Peyer's patch (tissue), 4 donors: Measurements from ENCODE around the gene DDX49. TPM values are rescaled to one million over a fixed set of nuclear protein-coding genes. Genes with fewer than 3 reads are reported as not detected.

Experiments
- DNase-seq, 3 donors: peaks; one replicate each; pipeline ENCODE4 v3.0.0-alpha.2; 2017 to 2019
- H3K27ac ChIP-seq, 4 donors: fragments of 200-600 bp; sonication (generic); one replicate each; pipeline ENCODE4 v1.5.1; 2016 to 2019
- H3K27me3 ChIP-seq, 2 donors: fragments of 200-600 bp; sonication (generic); one replicate each; pipeline ENCODE4 v1.5.1; 2019
- H3K36me3 ChIP-seq, 3 donors: fragments of 200-600 bp; sonication (generic); one replicate each; pipeline ENCODE4 v1.5.1; 2016 to 2019
- H3K4me1 ChIP-seq, 4 donors: fragments of 200-600 bp; sonication (generic); one replicate each; pipeline ENCODE4 v1.5.1; 2016 to 2019
- H3K4me3 ChIP-seq, 4 donors: fragments of 200-600 bp; sonication (generic); 1 replicate in 3 of 4; 2 replicates in 1 of 4; pipeline ENCODE4 v1.5.1; 2016 to 2019; ENCODE audit warnings: mild to moderate bottlenecking in 1 of 4
- H3K9me3 ChIP-seq, 4 donors: fragments of 200-600 bp; sonication (generic); one replicate each; pipeline ENCODE4 v1.5.1; 2016 to 2019; ENCODE audit warnings: mild to moderate bottlenecking in 1 of 4
- POLR2A ChIP-seq, 2 donors: fragments of 450-650 bp; IDR thresholded peaks; one replicate each; pipeline ENCODE4 v1.5.1; 2017; ENCODE audit warnings: antibody characterized with exemption in 2 of 2, mild to moderate bottlenecking in 2 of 2, moderate library complexity in 2 of 2
- total RNA-seq, 4 donors: library from RNA; depleted of rRNA; stranded (reverse); fragments of >200 nt; gene quantifications; one replicate each; pipeline ENCODE4 v1.1.0, GENCODE V29; 2016
- TF ChIP-seq, protein P1 (sequence below), 6 experiments: fragments of 450-650 bp in 4 of 6; fragments of 200-600 bp in 2 of 6; sonication (generic) in 1 of 6; IDR thresholded peaks; one replicate each; pipeline ENCODE4 v1.5.1; 2017 to 2019; ENCODE audit warnings: antibody characterized with exemption in 6 of 6, mild to moderate bottlenecking in 3 of 6, moderate library complexity in 1 of 6

Gene DDX49, protein sequence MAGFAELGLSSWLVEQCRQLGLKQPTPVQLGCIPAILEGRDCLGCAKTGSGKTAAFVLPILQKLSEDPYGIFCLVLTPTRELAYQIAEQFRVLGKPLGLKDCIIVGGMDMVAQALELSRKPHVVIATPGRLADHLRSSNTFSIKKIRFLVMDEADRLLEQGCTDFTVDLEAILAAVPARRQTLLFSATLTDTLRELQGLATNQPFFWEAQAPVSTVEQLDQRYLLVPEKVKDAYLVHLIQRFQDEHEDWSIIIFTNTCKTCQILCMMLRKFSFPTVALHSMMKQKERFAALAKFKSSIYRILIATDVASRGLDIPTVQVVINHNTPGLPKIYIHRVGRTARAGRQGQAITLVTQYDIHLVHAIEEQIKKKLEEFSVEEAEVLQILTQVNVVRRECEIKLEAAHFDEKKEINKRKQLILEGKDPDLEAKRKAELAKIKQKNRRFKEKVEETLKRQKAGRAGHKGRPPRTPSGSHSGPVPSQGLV
- 10 to 100 TPM; 37.0 to 76.9 (median 47.1) TPM for total RNA-seq

DNA sequence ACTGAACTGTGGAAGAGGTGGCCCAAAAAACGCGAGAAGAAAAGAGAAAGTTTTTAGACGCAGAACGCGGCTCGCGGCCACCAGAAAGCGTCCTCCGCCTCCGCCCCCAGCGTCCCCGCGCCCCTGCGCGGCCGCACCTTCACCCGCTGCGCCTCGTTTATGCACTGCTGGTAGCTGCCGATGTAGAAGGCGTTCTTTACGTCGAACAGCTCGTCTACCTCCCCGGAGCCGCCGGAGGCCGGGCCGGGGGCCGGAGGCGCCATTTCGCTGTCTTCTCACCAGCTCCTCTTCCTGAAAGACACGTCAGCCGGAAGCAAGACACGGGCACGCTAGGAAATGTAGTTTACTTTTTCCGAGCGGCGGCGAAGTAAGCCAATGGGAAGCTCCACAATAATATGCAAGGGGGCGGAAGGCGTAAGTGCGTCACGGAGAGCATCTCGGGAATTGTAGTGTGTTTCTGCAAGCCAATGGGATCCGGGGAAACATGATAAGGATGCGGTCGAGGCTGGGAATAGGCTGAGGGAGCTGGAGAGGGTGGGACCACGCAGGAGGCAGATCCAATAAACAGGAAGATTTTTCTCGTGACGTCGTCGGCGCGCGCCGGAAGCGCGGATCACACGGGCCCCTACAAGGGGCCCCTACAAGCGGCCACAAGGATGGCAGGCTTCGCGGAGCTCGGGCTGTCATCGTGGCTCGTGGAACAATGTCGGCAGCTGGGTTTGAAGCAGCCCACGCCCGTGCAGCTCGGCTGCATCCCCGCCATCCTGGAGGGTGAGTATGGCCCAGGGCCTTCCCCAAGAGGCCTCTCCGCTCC is at the start of gene DDX49, which contains the start of gene COPE:
Gene DDX49, plus strand, starts transcription at position 630 of the 814 bp plus-strand sequence. Its CDS starts 27 bp downstream, at position 657.
Gene COPE, minus strand, starts transcription at position 302 of the 814 bp plus-strand sequence. Its CDS starts 39 bp downstream, at position 263.
- Histone ChIP-seq H3K36me3 (peaks cover 0 to 40% (median 0%) of the 10 kb centered on the region in 3 donors), H3K4me1 (peaks cover 0 to 34% (median 16%) of the 10 kb centered on the region in 4 donors)

DNA sequence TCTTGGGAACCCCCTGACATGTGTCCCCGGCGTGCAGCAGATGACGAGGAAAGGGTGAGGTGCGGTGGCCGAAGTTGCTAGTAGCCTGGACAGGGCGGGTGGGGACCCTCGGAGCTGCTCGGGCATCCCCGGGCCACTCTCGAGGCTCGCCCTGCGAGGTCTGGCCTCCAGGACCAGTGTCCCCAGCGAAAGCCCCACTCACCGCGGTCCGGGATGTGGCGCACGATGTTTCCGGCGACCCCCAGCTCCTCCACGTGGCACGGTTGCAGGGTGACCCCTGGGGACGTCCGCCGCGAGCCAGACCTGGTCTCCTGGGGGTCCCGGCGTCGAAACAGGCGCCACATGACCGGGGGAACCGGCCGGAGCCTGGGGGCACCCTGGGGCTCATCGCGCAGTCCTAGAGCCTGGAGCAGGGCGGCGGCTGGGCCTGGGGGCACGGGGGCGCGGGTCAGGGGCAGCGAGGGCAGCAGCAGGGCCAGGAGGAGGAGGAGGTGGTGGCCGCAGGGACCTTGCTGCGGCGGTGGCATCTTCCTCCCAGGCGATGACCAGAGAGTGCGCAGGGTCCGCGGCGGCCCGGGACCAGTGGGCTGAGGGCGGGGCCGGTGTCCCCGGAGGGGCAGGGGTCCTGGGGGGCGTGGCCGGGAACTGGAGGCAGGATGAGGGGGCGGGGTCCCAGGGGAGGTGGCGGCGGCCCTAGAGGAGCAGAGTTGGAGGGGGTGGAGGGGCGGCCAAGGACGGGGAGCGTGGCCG is 49.6 kb upstream of the DDX49 start:
- Histone ChIP-seq H3K4me3 (no peak overlapping the region), H3K27me3 (no peaks in the 10 kb centered on the region)
- TF ChIP-seq POLR2A (IDR thresholded peaks at IDR 0.05): no peak
- TF ChIP-seq, protein P1, sequence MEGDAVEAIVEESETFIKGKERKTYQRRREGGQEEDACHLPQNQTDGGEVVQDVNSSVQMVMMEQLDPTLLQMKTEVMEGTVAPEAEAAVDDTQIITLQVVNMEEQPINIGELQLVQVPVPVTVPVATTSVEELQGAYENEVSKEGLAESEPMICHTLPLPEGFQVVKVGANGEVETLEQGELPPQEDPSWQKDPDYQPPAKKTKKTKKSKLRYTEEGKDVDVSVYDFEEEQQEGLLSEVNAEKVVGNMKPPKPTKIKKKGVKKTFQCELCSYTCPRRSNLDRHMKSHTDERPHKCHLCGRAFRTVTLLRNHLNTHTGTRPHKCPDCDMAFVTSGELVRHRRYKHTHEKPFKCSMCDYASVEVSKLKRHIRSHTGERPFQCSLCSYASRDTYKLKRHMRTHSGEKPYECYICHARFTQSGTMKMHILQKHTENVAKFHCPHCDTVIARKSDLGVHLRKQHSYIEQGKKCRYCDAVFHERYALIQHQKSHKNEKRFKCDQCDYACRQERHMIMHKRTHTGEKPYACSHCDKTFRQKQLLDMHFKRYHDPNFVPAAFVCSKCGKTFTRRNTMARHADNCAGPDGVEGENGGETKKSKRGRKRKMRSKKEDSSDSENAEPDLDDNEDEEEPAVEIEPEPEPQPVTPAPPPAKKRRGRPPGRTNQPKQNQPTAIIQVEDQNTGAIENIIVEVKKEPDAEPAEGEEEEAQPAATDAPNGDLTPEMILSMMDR (IDR thresholded peaks at IDR 0.05): no peak

More for the DNA sequence above, at the start of gene DDX49, which contains the start of gene COPE:
- peak; percentile 81 to 85 for TF ChIP-seq POLR2A (IDR thresholded peaks at IDR 0.05)
- TF ChIP-seq, protein P1 (IDR thresholded peaks at IDR 0.05): no peak
- Histone ChIP-seq H3K27me3 (no peaks in the 10 kb centered on the region), H3K4me3 (peak within 1 kb of the TSS; percentile 74 to 97 (median 88)), H3K9me3 (no peaks in the 10 kb centered on the region), H3K27ac (peak within 1 kb of the TSS; percentile 83 to 94 (median 88))
- peak; percentile 97 to 99 (median 98) for DNase-seq

DNA sequence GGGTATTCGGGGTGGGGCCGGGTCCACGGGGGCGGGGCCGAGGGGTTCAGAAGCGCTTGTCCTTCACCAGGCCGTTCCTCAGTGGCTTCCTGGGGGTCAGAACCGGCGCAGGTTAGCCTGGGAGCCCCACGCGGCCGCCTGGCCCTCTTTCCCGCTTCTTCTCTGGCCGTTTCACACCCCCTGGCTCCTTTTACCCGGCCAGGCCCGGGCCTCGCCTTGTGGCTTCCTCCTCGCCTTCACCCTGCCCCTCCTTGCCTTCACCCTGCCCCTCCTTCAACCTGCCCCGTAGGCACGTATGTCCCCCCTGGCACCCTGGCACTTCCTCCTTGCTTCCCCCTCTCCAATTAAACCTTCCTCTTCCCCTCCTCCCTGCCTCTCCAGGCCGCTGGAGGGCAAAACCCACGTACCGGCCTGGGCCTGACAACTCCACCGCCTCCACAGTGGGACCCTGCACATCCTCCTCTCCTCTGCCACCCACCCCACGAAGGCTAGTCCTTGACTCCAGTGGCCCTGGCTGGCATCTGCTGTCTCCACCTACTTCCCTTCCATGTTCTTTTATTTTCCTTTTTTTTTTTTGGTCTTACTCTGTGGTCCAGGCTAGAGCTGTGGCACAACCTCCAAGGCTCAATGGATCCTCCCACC is 48.9 kb upstream of the DDX49 start:
- DNase-seq: no peak
- H3K27ac ChIP-seq: no peak overlapping the region
- peaks cover 0 to 20% (median 0%) of the 10 kb centered on the region in 3 donors for H3K36me3 ChIP-seq
- no peak for TF ChIP-seq POLR2A (IDR thresholded peaks at IDR 0.05)
- TF ChIP-seq, protein P1 (IDR thresholded peaks at IDR 0.05): no peak
- no peaks in the 10 kb centered on the region for H3K27me3 ChIP-seq
- H3K9me3 ChIP-seq: no peaks in the 10 kb centered on the region
- peaks cover 0 to 15% (median 6%) of the 10 kb centered on the region in 4 donors for H3K4me1 ChIP-seq
- H3K4me3 ChIP-seq: no peak overlapping the region

More for the DNA sequence above, 49.6 kb upstream of the DDX49 start:
- H3K27ac ChIP-seq: no peak overlapping the region
- DNase-seq: peak in 1 of 3 donors; percentile 44
- H3K9me3 ChIP-seq: no peaks in the 10 kb centered on the region
- peaks cover 0 to 27% (median 0%) of the 10 kb centered on the region in 3 donors for H3K36me3 ChIP-seq
- H3K4me1 ChIP-seq: peaks cover 0 to 15% (median 6%) of the 10 kb centered on the region in 4 donors

DNA sequence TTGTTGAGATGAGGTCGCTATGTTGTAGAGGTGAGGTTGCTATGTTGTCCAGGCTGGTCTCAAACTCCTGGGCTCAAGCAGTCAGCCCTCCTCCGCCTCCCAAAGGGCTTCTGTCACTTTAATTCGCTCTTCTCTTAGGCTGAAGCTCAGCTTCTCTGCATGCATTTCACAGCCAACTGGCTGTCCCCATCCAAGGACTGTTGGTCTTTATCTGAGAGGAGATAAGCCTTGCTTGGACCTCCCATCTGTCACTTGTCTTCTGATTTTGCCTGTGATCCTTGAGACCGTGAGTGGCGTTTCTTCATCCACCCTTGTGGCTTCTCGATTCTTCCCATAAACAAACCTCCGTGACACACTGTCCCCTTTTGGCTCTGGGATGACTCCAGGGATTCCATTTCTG is 48.0 kb upstream of the DDX49 start:
- Histone ChIP-seq H3K4me1 (peaks cover 0 to 15% (median 6%) of the 10 kb centered on the region in 4 donors), H3K9me3 (no peaks in the 10 kb centered on the region), H3K27ac (no peak overlapping the region), H3K4me3 (no peak overlapping the region), H3K27me3 (no peaks in the 10 kb centered on the region), H3K36me3 (peaks cover 0 to 12% (median 0%) of the 10 kb centered on the region in 3 donors)
- DNase-seq: no peak
- TF ChIP-seq POLR2A (IDR thresholded peaks at IDR 0.05): no peak
- TF ChIP-seq, protein P1 (IDR thresholded peaks at IDR 0.05): no peak
